ENCODE measurements around the gene HIVEP1.
A peak's percentile ranks its signal among the peaks of the same experiment; 100 is the strongest.

Gene HIVEP1

GRCh38 chr6:12051861-12052368 lies 39.8 kb downstream of the HIVEP1 start:
- no peak for DNase-seq

- no peak for DNase-seq
These were observed 46.3 kb downstream of the HIVEP1 start for GRCh38 chr6:12058172-12058961.

GRCh38 chr6:12060780-12061609 lies 48.9 kb downstream of the HIVEP1 start:
- DNase-seq = peak; percentile 18

GRCh38 chr6:12062605-12063004 lies 50.5 kb downstream of the HIVEP1 start:
- DNase-seq = no peak

GRCh38 chr6:12064131-12064530 lies 52.0 kb downstream of the HIVEP1 start:
- DNase-seq = no peak

GRCh38 chr6:12064538-12065071 lies 52.5 kb downstream of the HIVEP1 start:
- no peak for DNase-seq

GRCh38 chr6:12065321-12066140 lies 53.4 kb downstream of the HIVEP1 start:
- DNase-seq = no peak

GRCh38 chr6:12066297-12066696 lies 54.2 kb downstream of the HIVEP1 start:
- DNase-seq = no peak

- no peak for DNase-seq
These were observed 56.9 kb downstream of the HIVEP1 start for GRCh38 chr6:12068899-12069557.

GRCh38 chr6:12069891-12070529 lies 57.9 kb downstream of the HIVEP1 start:
- DNase-seq = no peak

- DNase-seq = no peak
These were observed 59.0 kb downstream of the HIVEP1 start for GRCh38 chr6:12071064-12071615.

GRCh38 chr6:12075067-12075563 lies 63.0 kb downstream of the HIVEP1 start:
- DNase-seq = no peak

GRCh38 chr6:12077021-12077710 lies 65.1 kb downstream of the HIVEP1 start:
- DNase-seq = no peak

GRCh38 chr6:12078014-12078413 lies 65.9 kb downstream of the HIVEP1 start:
- no peak for DNase-seq

- DNase-seq = no peak
These were observed 69.7 kb downstream of the HIVEP1 start for GRCh38 chr6:12081771-12082170.

- no peak for DNase-seq
These were observed 70.3 kb downstream of the HIVEP1 start for GRCh38 chr6:12082368-12082767.

GRCh38 chr6:12083302-12083701 lies 71.2 kb downstream of the HIVEP1 start:
- DNase-seq = no peak

- DNase-seq = no peak
These were observed 71.7 kb downstream of the HIVEP1 start for GRCh38 chr6:12083763-12084162.

- no peak for DNase-seq
These were observed 72.6 kb downstream of the HIVEP1 start for GRCh38 chr6:12084681-12085080.

- no peak for DNase-seq
These were observed 76.4 kb downstream of the HIVEP1 start for GRCh38 chr6:12088531-12088930.

All from activated gamma-delta T cell (primary cell).